Suprapubic skin (tissue), 4 donors: ENCODE results near the gene PLCD1. TPM values are rescaled to one million over a fixed set of nuclear protein-coding genes. Genes with fewer than 3 reads are reported as not detected.

ENCODE experiments used
- DNase-seq, 2 donors: peaks; one replicate each; pipeline ENCODE4 v3.0.0-alpha.2; 2019; ENCODE audit warnings: low spot score in 2 of 2
- H3K27ac ChIP-seq: fragments of 200-600 bp; sonication (generic); one replicate; pipeline ENCODE4 v1.5.1; 2019
- H3K27me3 ChIP-seq: fragments of 200-600 bp; sonication (generic); one replicate; pipeline ENCODE4 v1.5.1; 2019
- H3K36me3 ChIP-seq: fragments of 200-600 bp; sonication (generic); one replicate; pipeline ENCODE4 v1.5.1; 2019
- H3K4me1 ChIP-seq: fragments of 200-600 bp; sonication (generic); one replicate; pipeline ENCODE4 v1.5.1; 2019
- H3K4me3 ChIP-seq: fragments of 200-600 bp; sonication (generic); one replicate; pipeline ENCODE4 v1.5.1; 2019; ENCODE audit warnings: mild to moderate bottlenecking
- H3K9me3 ChIP-seq: fragments of 200-600 bp; sonication (generic); one replicate; pipeline ENCODE4 v1.5.1; 2019
- CTCF ChIP-seq, 2 donors: fragments of 200-600 bp in 1 of 2; fragments of 450-650 bp in 1 of 2; sonication (generic) in 1 of 2; IDR thresholded peaks; one replicate each; pipeline ENCODE4 v1.5.1; 2016 to 2019; ENCODE audit warnings: antibody characterized with exemption in 2 of 2, mild to moderate bottlenecking in 1 of 2, moderate library complexity in 1 of 2
- EP300 ChIP-seq: sonication (generic); formaldehyde crosslinking; IDR thresholded peaks from one replicate; pipeline ENCODE4 v1.6.1; 2017; ENCODE audit warnings: antibody characterized with exemption
- POLR2A ChIP-seq, 2 donors: fragments of 450-650 bp; IDR thresholded peaks; one replicate each; pipeline ENCODE4 v1.6.1; 2017; ENCODE audit warnings: antibody characterized with exemption in 2 of 2, mild to moderate bottlenecking in 2 of 2, moderate library complexity in 2 of 2
- POLR2AphosphoS5 ChIP-seq, 3 donors: sonication (generic); formaldehyde crosslinking; IDR thresholded peaks; one replicate each; pipeline ENCODE4 v1.6.1; 2017; ENCODE audit warnings: antibody characterized with exemption in 3 of 3
- WGBS: methylation state at CpG from one replicate; pipeline ENCODE4 v1.1.5; 2018; 5-methylcytosine and 5-hydroxymethylcytosine counted together
- total RNA-seq, 4 donors: library from RNA; depleted of rRNA; stranded (reverse); fragments of >200 nt; gene quantifications; one replicate each; pipeline ENCODE4 v1.1.0, GENCODE V29; 2016

The PLCD1 gene
- total RNA-seq, 4 donors from 2014 or later: 32.3 to 42.2 (median 39.3) TPM

- DNase-seq: peak in 1 of 2 donors; percentile 60
- Histone ChIP-seq H3K27me3 (no peaks in the 10 kb centered on the region), H3K27ac (no peak overlapping the region), H3K4me3 (no peak overlapping the region), H3K36me3 (peaks cover 29% of the 10 kb centered on the region), H3K4me1 (peaks cover 44% of the 10 kb centered on the region), H3K9me3 (no peaks in the 10 kb centered on the region)
- WGBS: 47% methylated on average over 3 of the region's 3 CpGs
- TF ChIP-seq POLR2A (IDR thresholded peaks at IDR 0.05): no peak
- TF ChIP-seq POLR2AphosphoS5 (IDR thresholded peaks at IDR 0.05): no peak
- TF ChIP-seq EP300: no peak
- no peak for TF ChIP-seq CTCF (IDR thresholded peaks at IDR 0.05)
Measured at GRCh38 chr3:38022301-38022700, 7.1 kb downstream of the PLCD1 start.

- no peak for TF ChIP-seq POLR2AphosphoS5 (IDR thresholded peaks at IDR 0.05)
- TF ChIP-seq CTCF (IDR thresholded peaks at IDR 0.05): no peak
- TF ChIP-seq POLR2A (IDR thresholded peaks at IDR 0.05): no peak
- 87% methylated on average over 3 of the region's 4 CpGs for WGBS
- peak in 1 of 2 donors; percentile 49 for DNase-seq
- H3K9me3 ChIP-seq: no peaks in the 10 kb centered on the region
- no peak overlapping the region for H3K4me3 ChIP-seq
- H3K36me3 ChIP-seq: peaks cover 40% of the 10 kb centered on the region
- H3K4me1 ChIP-seq: peaks cover 34% of the 10 kb centered on the region
- no peak overlapping the region for H3K27ac ChIP-seq
- no peaks in the 10 kb centered on the region for H3K27me3 ChIP-seq
Measured at GRCh38 chr3:38021196-38021595, 8.2 kb downstream of the PLCD1 start.

- whole genome bisulfite sequencing: 76% methylated on average over 3 of the region's 3 CpGs
- H3K4me1 ChIP-seq: peaks cover 25% of the 10 kb centered on the region
- no peaks in the 10 kb centered on the region for H3K9me3 ChIP-seq
- no peak for DNase-seq
- H3K27ac ChIP-seq: no peak overlapping the region
- no peak overlapping the region for H3K4me3 ChIP-seq
- H3K36me3 ChIP-seq: peaks cover 49% of the 10 kb centered on the region
- TF ChIP-seq CTCF (IDR thresholded peaks at IDR 0.05) (no peak), EP300 (no peak), POLR2AphosphoS5 (IDR thresholded peaks at IDR 0.05) (no peak), POLR2A (IDR thresholded peaks at IDR 0.05) (no peak)
- H3K27me3 ChIP-seq: no peaks in the 10 kb centered on the region
Measured at GRCh38 chr3:38020342-38020726, 9.1 kb downstream of the PLCD1 start.

GRCh38 chr3:38019658-38020341 lies 9.6 kb downstream of the PLCD1 start:
- Histone ChIP-seq H3K27me3 (no peaks in the 10 kb centered on the region), H3K9me3 (no peaks in the 10 kb centered on the region), H3K4me1 (peaks cover 23% of the 10 kb centered on the region), H3K27ac (no peak overlapping the region), H3K36me3 (peaks cover 54% of the 10 kb centered on the region), H3K4me3 (no peak overlapping the region)
- WGBS: 92% methylated on average over 10 of the region's 10 CpGs
- TF ChIP-seq EP300: no peak
- TF ChIP-seq CTCF (IDR thresholded peaks at IDR 0.05): no peak
- no peak for TF ChIP-seq POLR2A (IDR thresholded peaks at IDR 0.05)
- no peak for TF ChIP-seq POLR2AphosphoS5 (IDR thresholded peaks at IDR 0.05)
- DNase-seq: peak in 1 of 2 donors; percentile 57

GRCh38 chr3:38018296-38019266 lies 10.9 kb downstream of the PLCD1 start:
- 92% methylated on average over 13 of the region's 13 CpGs for WGBS
- no peak overlapping the region for H3K4me3 ChIP-seq
- H3K9me3 ChIP-seq: no peaks in the 10 kb centered on the region
- no peaks in the 10 kb centered on the region for H3K27me3 ChIP-seq
- TF ChIP-seq POLR2AphosphoS5 (IDR thresholded peaks at IDR 0.05): no peak
- TF ChIP-seq CTCF (IDR thresholded peaks at IDR 0.05): no peak
- no peak for TF ChIP-seq POLR2A (IDR thresholded peaks at IDR 0.05)
- no peak for TF ChIP-seq EP300
- no peak overlapping the region for H3K27ac ChIP-seq
- H3K4me1 ChIP-seq: peaks cover 13% of the 10 kb centered on the region
- peak in 1 of 2 donors; percentile 55 for DNase-seq
- peaks cover 65% of the 10 kb centered on the region for H3K36me3 ChIP-seq
